ENCODE results near the gene SPCS3.

DNA sequence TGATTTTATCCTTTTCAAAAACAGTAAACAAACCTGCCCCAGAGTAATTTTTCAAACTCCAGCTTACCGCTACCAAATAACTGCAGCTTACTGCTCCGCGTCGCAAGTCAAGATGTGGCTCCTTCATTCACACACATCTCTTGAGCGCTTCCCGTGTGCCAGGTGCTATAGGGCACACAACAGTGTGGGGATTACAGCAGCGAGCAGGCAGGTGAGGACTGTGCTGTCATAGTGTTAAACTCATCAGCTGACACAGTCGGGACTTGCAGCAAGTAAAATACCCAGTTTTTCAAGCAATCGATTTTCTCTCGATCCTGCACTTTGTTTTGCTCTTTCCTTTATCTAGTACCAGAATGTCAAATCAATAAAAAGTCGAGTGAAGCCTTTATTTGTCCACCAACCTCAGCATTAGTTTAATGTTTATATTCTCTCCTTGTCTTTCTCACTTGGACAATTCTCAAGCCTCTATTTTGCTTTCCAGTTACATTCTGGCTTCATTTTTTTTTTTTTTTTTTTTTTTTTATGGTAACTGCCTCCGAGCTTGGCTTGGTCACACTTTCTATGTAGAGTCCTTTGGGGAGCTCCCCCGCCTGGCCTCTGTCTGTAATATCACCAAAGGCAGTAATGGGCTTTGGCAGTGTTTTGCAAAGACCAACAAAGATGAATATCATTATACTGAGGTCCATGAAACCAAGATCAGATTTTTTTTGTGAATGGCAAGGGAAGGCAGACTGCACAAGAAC lies 42.4 kb upstream of the SPCS3 start:
- TF ChIP-seq, protein P1, sequence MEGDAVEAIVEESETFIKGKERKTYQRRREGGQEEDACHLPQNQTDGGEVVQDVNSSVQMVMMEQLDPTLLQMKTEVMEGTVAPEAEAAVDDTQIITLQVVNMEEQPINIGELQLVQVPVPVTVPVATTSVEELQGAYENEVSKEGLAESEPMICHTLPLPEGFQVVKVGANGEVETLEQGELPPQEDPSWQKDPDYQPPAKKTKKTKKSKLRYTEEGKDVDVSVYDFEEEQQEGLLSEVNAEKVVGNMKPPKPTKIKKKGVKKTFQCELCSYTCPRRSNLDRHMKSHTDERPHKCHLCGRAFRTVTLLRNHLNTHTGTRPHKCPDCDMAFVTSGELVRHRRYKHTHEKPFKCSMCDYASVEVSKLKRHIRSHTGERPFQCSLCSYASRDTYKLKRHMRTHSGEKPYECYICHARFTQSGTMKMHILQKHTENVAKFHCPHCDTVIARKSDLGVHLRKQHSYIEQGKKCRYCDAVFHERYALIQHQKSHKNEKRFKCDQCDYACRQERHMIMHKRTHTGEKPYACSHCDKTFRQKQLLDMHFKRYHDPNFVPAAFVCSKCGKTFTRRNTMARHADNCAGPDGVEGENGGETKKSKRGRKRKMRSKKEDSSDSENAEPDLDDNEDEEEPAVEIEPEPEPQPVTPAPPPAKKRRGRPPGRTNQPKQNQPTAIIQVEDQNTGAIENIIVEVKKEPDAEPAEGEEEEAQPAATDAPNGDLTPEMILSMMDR (IDR thresholded peaks at IDR 0.05; ENCODE audit: low read length) = peak; percentile 59
- TF ChIP-seq EZH2 (IDR thresholded peaks at IDR 0.05; ENCODE audit: borderline replicate concordance, low read length) = no peak
